SU-DHL-6 (cell line): ENCODE measurements around the gene IBA57.

Source experiments
- H2AFZ ChIP-seq: fragments of 200-600 bp; sonication (generic); 2 replicates; pipeline ENCODE4 v1.6.1; 2014; ENCODE audit warnings: low read depth, mild to moderate bottlenecking, moderate library complexity, mixed read lengths, antibody characterized with exemption, low read length; ENCODE audit not compliant: severe bottlenecking
- H3F3A ChIP-seq: fragments of 200-600 bp; shearing (Covaris generic); 2 replicates; pipeline ENCODE4 v1.6.0; 2016; ENCODE audit warnings: antibody characterized with exemption, mild to moderate bottlenecking; ENCODE audit not compliant: insufficient read depth
- H3K27ac ChIP-seq: fragments of 200-600 bp; sonication (generic); 2 replicates; pipeline ENCODE4 v1.5.1; 2016; ENCODE audit warnings: low read depth, mild to moderate bottlenecking, low read length, moderate library complexity, mixed read lengths
- H3K27me3 ChIP-seq: fragments of 200-600 bp; sonication (generic), shearing (Covaris generic); 2 replicates; pipeline ENCODE4 v1.6.0; 2014; ENCODE audit warnings: mild to moderate bottlenecking, low read length
- H3K36me3 ChIP-seq: fragments of 200-600 bp; sonication (generic); 2 replicates; pipeline ENCODE4 v1.6.1; 2014; ENCODE audit warnings: mild to moderate bottlenecking, low read length, mixed read lengths
- H3K4me2 ChIP-seq: fragments of 300-600, 200-600 bp; shearing (Covaris generic), sonication (generic); 2 replicates; pipeline ENCODE4 v1.6.0; 2014; ENCODE audit warnings: low read length, low read depth, mild to moderate bottlenecking; ENCODE audit not compliant: poor library complexity, severe bottlenecking
- H3K4me3 ChIP-seq: fragments of 200-600 bp; sonication (generic); 2 replicates; pipeline ENCODE4 v1.5.1; 2014; ENCODE audit warnings: antibody characterized with exemption, low read length, mild to moderate bottlenecking, mixed read lengths; ENCODE audit not compliant: insufficient read depth, poor library complexity, severe bottlenecking
- H3K79me2 ChIP-seq: fragments of 200-600 bp; sonication (generic); 2 replicates; pipeline ENCODE4 v1.6.1; 2014; ENCODE audit warnings: mild to moderate bottlenecking, low read length, moderate library complexity; ENCODE audit not compliant: insufficient read depth
- H3K9ac ChIP-seq: fragments of 200-600 bp; sonication (generic); 2 replicates; pipeline ENCODE4 v1.7.0; 2014; ENCODE audit warnings: mild to moderate bottlenecking, low read length
- H3K9me2 ChIP-seq: fragments of 200-600 bp; sonication (generic); replicated peaks from 2 replicates; pipeline ENCODE4 v1.6.1; 2014; ENCODE audit warnings: low read length; ENCODE audit not compliant: insufficient read depth
- H3K9me3 ChIP-seq: fragments of 200-600 bp; sonication (generic); 2 replicates; pipeline ENCODE4 v1.6.1; 2014; ENCODE audit warnings: low read length, mixed read lengths; ENCODE audit not compliant: insufficient read depth
- H4K20me1 ChIP-seq: fragments of 200-600 bp; sonication (generic); 2 replicates; pipeline ENCODE4 v1.6.1; 2014; ENCODE audit warnings: low read depth, mild to moderate bottlenecking, antibody characterized with exemption, low read length, moderate library complexity, mixed read lengths
- EZH2phosphoT487 ChIP-seq: fragments of 200-600 bp; sonication (generic), shearing (Covaris generic); conservative IDR thresholded peaks from 2 replicates; pipeline ENCODE4 v1.6.1; 2018; ENCODE audit warnings: mild to moderate bottlenecking, antibody characterized with exemption, low read length, moderate library complexity, mixed read lengths
- TF ChIP-seq, protein P1 (sequence below): fragments of 200-600 bp; sonication (generic); IDR thresholded peaks from one replicate; pipeline ENCODE4 v1.5.1; 2017; ENCODE audit warnings: antibody characterized with exemption, mild to moderate bottlenecking, low read length, moderate library complexity; ENCODE audit not compliant: insufficient read depth, poor library complexity, severe bottlenecking

Gene IBA57

DNA sequence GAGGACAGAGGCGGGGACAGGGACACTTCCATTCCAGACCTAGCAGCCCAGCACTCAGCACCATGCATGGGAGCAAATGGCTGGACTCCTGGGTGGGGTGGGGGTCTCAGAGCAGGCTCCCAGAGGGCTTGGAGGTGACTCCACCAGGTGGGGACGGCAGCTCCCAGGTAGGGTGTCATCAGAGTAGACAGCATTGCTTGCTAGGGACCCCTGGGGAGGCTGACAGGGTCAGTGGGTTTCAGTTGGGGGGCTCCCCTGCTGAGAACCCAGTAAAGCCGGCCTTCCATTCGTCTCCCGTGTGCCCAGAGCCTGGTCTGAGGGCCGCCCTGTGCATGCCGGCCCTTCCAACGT, 20.6 kb upstream of the IBA57 start:
- Histone ChIP-seq H4K20me1 (no peaks in the 10 kb centered on the region; the same call in 1 of the 2 replicates), H3K4me3 (no peak overlapping the region), H3F3A (no peaks in the 10 kb centered on the region), H3K79me2 (peaks cover 58% of the 10 kb centered on the region), H2AFZ (no peak overlapping the region), H3K27me3 (no peaks in the 10 kb centered on the region), H3K4me2 (no peak overlapping the region), H3K36me3 (no peaks in the 10 kb centered on the region), H3K27ac (no peak overlapping the region), H3K9me2 (no peaks in the 10 kb centered on the region), H3K9me3 (no peaks in the 10 kb centered on the region), H3K9ac (no peak overlapping the region)
- TF ChIP-seq, protein P1, sequence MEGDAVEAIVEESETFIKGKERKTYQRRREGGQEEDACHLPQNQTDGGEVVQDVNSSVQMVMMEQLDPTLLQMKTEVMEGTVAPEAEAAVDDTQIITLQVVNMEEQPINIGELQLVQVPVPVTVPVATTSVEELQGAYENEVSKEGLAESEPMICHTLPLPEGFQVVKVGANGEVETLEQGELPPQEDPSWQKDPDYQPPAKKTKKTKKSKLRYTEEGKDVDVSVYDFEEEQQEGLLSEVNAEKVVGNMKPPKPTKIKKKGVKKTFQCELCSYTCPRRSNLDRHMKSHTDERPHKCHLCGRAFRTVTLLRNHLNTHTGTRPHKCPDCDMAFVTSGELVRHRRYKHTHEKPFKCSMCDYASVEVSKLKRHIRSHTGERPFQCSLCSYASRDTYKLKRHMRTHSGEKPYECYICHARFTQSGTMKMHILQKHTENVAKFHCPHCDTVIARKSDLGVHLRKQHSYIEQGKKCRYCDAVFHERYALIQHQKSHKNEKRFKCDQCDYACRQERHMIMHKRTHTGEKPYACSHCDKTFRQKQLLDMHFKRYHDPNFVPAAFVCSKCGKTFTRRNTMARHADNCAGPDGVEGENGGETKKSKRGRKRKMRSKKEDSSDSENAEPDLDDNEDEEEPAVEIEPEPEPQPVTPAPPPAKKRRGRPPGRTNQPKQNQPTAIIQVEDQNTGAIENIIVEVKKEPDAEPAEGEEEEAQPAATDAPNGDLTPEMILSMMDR: no peak
- TF ChIP-seq EZH2phosphoT487: no peak

DNA sequence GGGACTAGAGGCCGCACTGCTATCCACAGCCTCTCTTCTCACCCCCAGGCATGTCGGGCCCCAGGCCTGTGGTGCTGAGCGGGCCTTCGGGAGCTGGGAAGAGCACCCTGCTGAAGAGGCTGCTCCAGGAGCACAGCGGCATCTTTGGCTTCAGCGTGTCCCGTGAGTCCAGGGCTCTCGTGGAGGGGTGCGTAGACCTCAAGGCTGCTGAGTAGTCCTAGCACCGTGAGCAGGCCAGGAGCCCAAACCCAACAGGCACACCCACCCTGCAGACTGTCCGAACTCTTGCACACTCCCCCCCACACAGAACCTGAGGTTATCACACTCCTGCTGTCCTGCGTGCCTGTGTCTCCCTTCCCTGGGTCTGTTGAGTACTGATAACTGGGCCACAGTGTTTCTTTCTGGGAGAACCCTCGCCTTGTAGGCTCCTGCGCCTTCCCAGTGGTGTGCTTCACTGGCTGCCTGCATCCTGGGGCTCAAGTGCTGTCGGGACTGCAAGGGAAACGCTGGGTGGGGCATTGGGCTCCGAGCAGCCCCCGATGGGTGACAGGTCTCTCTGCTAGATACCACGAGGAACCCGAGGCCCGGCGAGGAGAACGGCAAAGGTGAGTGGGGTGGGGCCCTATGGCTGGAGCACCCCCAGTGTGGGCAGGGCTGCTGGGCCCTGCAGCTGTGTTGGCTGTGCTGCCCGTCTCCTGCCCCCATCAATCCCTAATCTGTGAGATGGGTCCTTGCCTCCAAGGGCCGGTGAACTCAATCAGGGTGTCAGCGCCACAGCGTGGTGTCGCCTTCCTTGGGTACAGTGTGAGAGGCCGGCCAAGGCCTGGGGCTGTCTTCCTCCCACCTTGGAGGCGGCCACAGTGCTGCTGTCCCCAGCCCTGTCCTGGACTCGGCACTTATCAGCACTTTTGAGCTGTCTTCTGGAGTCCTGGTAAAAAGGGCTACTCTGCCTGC, 19.9 kb upstream of the IBA57 start:
- H3K4me3 ChIP-seq: no peak overlapping the region
- H3K36me3 ChIP-seq: no peaks in the 10 kb centered on the region
- no peak overlapping the region for H2AFZ ChIP-seq
- no peak overlapping the region for H3K9ac ChIP-seq
- H3K9me2 ChIP-seq: no peaks in the 10 kb centered on the region
- H3K9me3 ChIP-seq: no peaks in the 10 kb centered on the region
- H4K20me1 ChIP-seq: no peaks in the 10 kb centered on the region; the same call in 1 of the 2 replicates
- peaks cover 53% of the 10 kb centered on the region for H3K79me2 ChIP-seq
- TF ChIP-seq, protein P1: no peak
- no peak for TF ChIP-seq EZH2phosphoT487
- no peak overlapping the region for H3K27ac ChIP-seq
- H3K4me2 ChIP-seq: no peak overlapping the region
- H3K27me3 ChIP-seq: no peaks in the 10 kb centered on the region
- H3F3A ChIP-seq: no peaks in the 10 kb centered on the region

DNA sequence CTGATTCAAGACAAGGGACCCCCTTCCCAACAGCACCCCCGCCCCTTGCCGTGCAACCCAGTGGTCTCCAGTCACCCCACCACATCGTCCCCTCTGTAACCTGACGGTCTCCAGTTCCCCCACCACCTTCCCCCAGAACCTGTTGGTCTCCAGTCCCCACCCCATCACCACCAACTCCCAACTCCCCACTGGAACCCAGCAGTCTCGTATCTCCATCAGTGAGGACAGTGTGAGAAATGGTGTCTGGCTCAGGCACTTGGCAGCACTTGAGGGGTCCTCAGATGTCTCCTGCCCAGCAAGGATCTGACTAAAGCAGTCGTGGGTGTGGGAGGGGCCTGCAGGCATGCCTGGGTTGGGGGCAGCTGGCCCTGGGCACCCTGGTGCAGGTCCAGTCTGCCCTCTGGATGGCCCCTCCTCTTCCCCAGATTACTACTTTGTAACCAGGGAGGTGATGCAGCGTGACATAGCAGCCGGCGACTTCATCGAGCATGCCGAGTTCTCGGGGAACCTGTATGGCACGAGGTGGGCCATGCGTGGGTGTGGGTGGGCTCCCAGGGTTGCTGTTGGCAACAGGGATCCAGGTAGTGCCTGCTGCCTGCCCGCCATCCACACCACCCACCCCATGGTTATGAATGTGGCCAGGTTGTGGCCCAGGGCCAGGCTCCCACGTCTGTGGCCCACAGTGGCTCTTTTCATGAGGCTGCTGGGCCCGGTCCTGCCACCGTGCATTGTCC, 19.0 kb upstream of the IBA57 start:
- no peak overlapping the region for H2AFZ ChIP-seq
- H3K9me3 ChIP-seq: no peaks in the 10 kb centered on the region
- no peaks in the 10 kb centered on the region for H3K36me3 ChIP-seq
- TF ChIP-seq, protein P1: no peak
- no peak for TF ChIP-seq EZH2phosphoT487
- no peak overlapping the region for H3K4me2 ChIP-seq
- no peak overlapping the region for H3K27ac ChIP-seq
- no peaks in the 10 kb centered on the region for H3K27me3 ChIP-seq
- no peaks in the 10 kb centered on the region for H3K9me2 ChIP-seq
- no peak overlapping the region for H3K9ac ChIP-seq
- H3K79me2 ChIP-seq: peaks cover 45% of the 10 kb centered on the region
- H3F3A ChIP-seq: no peaks in the 10 kb centered on the region
- H4K20me1 ChIP-seq: no peaks in the 10 kb centered on the region; the same call in 1 of the 2 replicates
- no peak overlapping the region for H3K4me3 ChIP-seq
